ENCODE data around the gene ZNF410.

The ZNF410 gene

DNA sequence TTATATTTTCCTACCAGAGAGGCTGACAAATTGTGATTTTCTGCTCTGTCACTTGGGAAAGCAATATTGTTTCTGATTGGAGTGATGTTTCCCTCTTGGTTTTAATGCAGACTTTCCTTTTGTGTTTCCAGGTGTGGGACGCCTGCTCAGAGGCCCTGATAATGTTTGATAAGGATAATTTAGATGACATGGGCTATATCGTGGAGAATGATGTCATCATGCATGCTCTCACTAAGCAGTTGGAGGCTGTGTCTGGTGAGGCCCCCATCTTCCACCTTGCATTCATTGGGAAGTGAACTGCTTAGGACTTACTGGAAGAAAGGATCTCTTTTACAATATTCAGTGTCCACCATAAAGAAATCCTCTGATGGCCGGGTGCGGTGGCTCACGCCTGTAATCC lies 69.0 kb downstream of the ZNF410 start:
- no peak for TF ChIP-seq CTCF (IDR thresholded peaks at IDR 0.05; ENCODE audit: insufficient read depth, low read length, missing control alignments)
- POLR2A ChIA-PET, result no interaction called here
- CTCF ChIA-PET, result no interaction called here
- no peak overlapping the region for H3K4me3 ChIP-seq (ENCODE audit: low read depth, low read length)
- DNase-seq (ENCODE audit: low read depth, low spot score), result no peak

GRCh38 chr14:73958591-73958990 lies 71.9 kb downstream of the ZNF410 start:
- H3K4me3 ChIP-seq (ENCODE audit: low read depth, low read length), result no peak overlapping the region
- POLR2A ChIA-PET, result interaction anchor here (0.6 kb wide), 1 partner anchor 23 kb away, joined by 3 read pairs; no protein-coding TSS in a partner anchor
- TF ChIP-seq CTCF (IDR thresholded peaks at IDR 0.05; ENCODE audit: insufficient read depth, low read length, missing control alignments), result no peak
- DNase-seq (ENCODE audit: low read depth, low spot score), result no peak
- CTCF ChIA-PET, result no interaction called here

- ChIA-PET POLR2A (interaction anchor here (1.0 kb wide), 1 partner anchor 11 kb away, joined by 3 read pairs; the partner anchor contains the start of genes COQ6 and FAM161B), CTCF (no interaction called here)
- H3K4me3 ChIP-seq (ENCODE audit: low read depth, low read length), result no peak overlapping the region
- no peak for DNase-seq (ENCODE audit: low read depth, low spot score)
- no peak for TF ChIP-seq CTCF (IDR thresholded peaks at IDR 0.05; ENCODE audit: insufficient read depth, low read length, missing control alignments)
Measured at GRCh38 chr14:73961192-73961591, 74.5 kb downstream of the ZNF410 start.

GRCh38 chr14:73965216-73965615 lies 78.6 kb downstream of the ZNF410 start:
- H3K4me3 ChIP-seq (ENCODE audit: low read depth, low read length), result no peak overlapping the region
- ChIA-PET POLR2A (no interaction called here), CTCF (interaction anchor here (0.6 kb wide), 1 partner anchor 109 kb away, joined by 5 read pairs; no protein-coding TSS in a partner anchor)
- no peak for DNase-seq (ENCODE audit: low read depth, low spot score)
- no peak for TF ChIP-seq CTCF (IDR thresholded peaks at IDR 0.05; ENCODE audit: insufficient read depth, low read length, missing control alignments)

- no peak overlapping the region for H3K4me3 ChIP-seq (ENCODE audit: low read depth, low read length)
- CTCF ChIA-PET, result interaction anchor here (1.9 kb wide), 1 partner anchor 38 kb away, joined by 4 read pairs; no protein-coding TSS in a partner anchor
- TF ChIP-seq CTCF (IDR thresholded peaks at IDR 0.05; ENCODE audit: insufficient read depth, low read length, missing control alignments), result no peak
- DNase-seq (ENCODE audit: low read depth, low spot score), result no peak
- POLR2A ChIA-PET, result no interaction called here
Measured at GRCh38 chr14:73968885-73969284, 82.2 kb downstream of the ZNF410 start.

GRCh38 chr14:73973497-73973896 lies 86.8 kb downstream of the ZNF410 start:
- ChIA-PET CTCF (no interaction called here), POLR2A (no interaction called here)
- no peak overlapping the region for H3K4me3 ChIP-seq (ENCODE audit: low read depth, low read length)
- no peak for TF ChIP-seq CTCF (IDR thresholded peaks at IDR 0.05; ENCODE audit: insufficient read depth, low read length, missing control alignments)
- no peak for DNase-seq (ENCODE audit: low read depth, low spot score)

All from AG04449 (cell line).